Measurements from ENCODE around the gene CBR3. TPM values are rescaled to one million over a fixed set of nuclear protein-coding genes. Genes with fewer than 3 reads are reported as not detected.
A peak's percentile ranks its signal among the peaks of the same experiment; 100 is the strongest.

The CBR3 gene
- total RNA-seq, 1 experiment from 2014 or later, result not detected

GRCh38 chr21:36155603-36156338 is 20.9 kb downstream of the CBR3 start:
- peak; percentile 60 for DNase-seq (ENCODE audit: low spot score)

GRCh38 chr21:36156339-36156814 is 21.5 kb downstream of the CBR3 start:
- peak; percentile 97 for DNase-seq (ENCODE audit: low spot score)

- DNase-seq (ENCODE audit: low spot score), result no peak
These were observed 22.2 kb downstream of the CBR3 start, which contains the start of gene DOP1B for GRCh38 chr21:36156815-36157670. Gene DOP1B, plus strand, starts transcription at chr21:36156824. Its CDS starts 7,910 bp downstream, at chr21:36164734.

- DNase-seq (ENCODE audit: low spot score), result no peak
These were observed 24.6 kb downstream of the CBR3 start for GRCh38 chr21:36159356-36159921.

- DNase-seq (ENCODE audit: low spot score), result no peak
These were observed 25.9 kb downstream of the CBR3 start for GRCh38 chr21:36160850-36161178.

GRCh38 chr21:36162631-36163030 is 27.8 kb downstream of the CBR3 start:
- no peak for DNase-seq (ENCODE audit: low spot score)

GRCh38 chr21:36163750-36164741 is 29.2 kb downstream of the CBR3 start:
- DNase-seq (ENCODE audit: low spot score), result peak; percentile 25

GRCh38 chr21:36165356-36165755 is 30.5 kb downstream of the CBR3 start:
- DNase-seq (ENCODE audit: low spot score), result no peak

- DNase-seq (ENCODE audit: low spot score), result peak; percentile 24
These were observed 31.8 kb downstream of the CBR3 start for GRCh38 chr21:36166705-36167104.

GRCh38 chr21:36167541-36167940 is 32.7 kb downstream of the CBR3 start:
- no peak for DNase-seq (ENCODE audit: low spot score)

GRCh38 chr21:36169470-36170128 is 34.7 kb downstream of the CBR3 start:
- DNase-seq (ENCODE audit: low spot score), result no peak

GRCh38 chr21:36170823-36171222 is 35.9 kb downstream of the CBR3 start:
- no peak for DNase-seq (ENCODE audit: low spot score)

GRCh38 chr21:36171336-36171735 is 36.5 kb downstream of the CBR3 start:
- DNase-seq (ENCODE audit: low spot score), result no peak

GRCh38 chr21:36171741-36172331 is 37.0 kb downstream of the CBR3 start:
- no peak for DNase-seq (ENCODE audit: low spot score)

GRCh38 chr21:36174780-36175179 is 39.9 kb downstream of the CBR3 start:
- no peak for DNase-seq (ENCODE audit: low spot score)

GRCh38 chr21:36175771-36176565 is 41.1 kb downstream of the CBR3 start:
- DNase-seq (ENCODE audit: low spot score), result no peak

- DNase-seq (ENCODE audit: low spot score), result no peak
These were observed 43.5 kb downstream of the CBR3 start for GRCh38 chr21:36178349-36178748.

GRCh38 chr21:36179145-36179544 is 44.3 kb downstream of the CBR3 start:
- no peak for DNase-seq (ENCODE audit: low spot score)

- DNase-seq (ENCODE audit: low spot score), result no peak
These were observed 46.1 kb downstream of the CBR3 start for GRCh38 chr21:36180963-36181362.

Measured in HT-29 (cell line).